GM13977 (cell line): ENCODE measurements around the gene ELFN1.

Source experiments
- DNase-seq: peaks from one replicate; pipeline ENCODE4 v3.0.0; 2012; ENCODE audit warnings: low spot score
- in situ Hi-C: fragments of 300-500 bp; cut with MboI; formaldehyde crosslinking; loops from one replicate; pipeline ENCODE4 v1.12.0; 2022; ENCODE audit warnings: low sequenced_read_pairs, low pct_unique_long_range_greater_than_20kb, mixed read lengths, inconsistent platforms; ENCODE audit not compliant: unreplicated experiment
- TF ChIP-seq, protein P1 (sequence below): IDR thresholded peaks from 2 replicates; pipeline ENCODE4 v1.5.1; 2012; ENCODE audit warnings: mild to moderate bottlenecking, control low read depth; ENCODE audit not compliant: insufficient read depth; ENCODE audit errors: extremely low read depth, missing control alignments

The ELFN1 gene

DNA sequence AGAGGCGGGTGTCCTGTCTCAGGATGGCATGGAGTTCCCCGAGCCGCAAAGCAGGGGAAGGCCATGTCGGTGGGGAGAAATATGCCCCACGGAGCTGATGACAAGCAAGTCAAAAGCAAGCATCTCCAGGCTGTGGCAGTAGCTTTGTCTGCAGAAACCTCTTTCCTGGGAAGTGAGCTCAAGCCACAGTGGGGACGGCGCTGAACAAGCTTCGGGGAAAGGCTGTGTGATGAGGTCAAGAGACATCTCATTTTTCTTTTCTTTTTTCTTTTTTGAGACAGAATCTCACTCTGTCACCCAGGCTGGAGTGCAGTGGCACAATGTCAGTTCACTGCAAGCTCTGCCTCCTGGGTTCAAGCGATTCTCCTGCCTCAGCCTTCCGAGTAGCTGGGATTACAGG lies 62.6 kb downstream of the ELFN1 start:
- no peak for DNase-seq
- TF ChIP-seq, protein P1, sequence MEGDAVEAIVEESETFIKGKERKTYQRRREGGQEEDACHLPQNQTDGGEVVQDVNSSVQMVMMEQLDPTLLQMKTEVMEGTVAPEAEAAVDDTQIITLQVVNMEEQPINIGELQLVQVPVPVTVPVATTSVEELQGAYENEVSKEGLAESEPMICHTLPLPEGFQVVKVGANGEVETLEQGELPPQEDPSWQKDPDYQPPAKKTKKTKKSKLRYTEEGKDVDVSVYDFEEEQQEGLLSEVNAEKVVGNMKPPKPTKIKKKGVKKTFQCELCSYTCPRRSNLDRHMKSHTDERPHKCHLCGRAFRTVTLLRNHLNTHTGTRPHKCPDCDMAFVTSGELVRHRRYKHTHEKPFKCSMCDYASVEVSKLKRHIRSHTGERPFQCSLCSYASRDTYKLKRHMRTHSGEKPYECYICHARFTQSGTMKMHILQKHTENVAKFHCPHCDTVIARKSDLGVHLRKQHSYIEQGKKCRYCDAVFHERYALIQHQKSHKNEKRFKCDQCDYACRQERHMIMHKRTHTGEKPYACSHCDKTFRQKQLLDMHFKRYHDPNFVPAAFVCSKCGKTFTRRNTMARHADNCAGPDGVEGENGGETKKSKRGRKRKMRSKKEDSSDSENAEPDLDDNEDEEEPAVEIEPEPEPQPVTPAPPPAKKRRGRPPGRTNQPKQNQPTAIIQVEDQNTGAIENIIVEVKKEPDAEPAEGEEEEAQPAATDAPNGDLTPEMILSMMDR: no peak
- in situ Hi-C loops: no loop called here

DNA sequence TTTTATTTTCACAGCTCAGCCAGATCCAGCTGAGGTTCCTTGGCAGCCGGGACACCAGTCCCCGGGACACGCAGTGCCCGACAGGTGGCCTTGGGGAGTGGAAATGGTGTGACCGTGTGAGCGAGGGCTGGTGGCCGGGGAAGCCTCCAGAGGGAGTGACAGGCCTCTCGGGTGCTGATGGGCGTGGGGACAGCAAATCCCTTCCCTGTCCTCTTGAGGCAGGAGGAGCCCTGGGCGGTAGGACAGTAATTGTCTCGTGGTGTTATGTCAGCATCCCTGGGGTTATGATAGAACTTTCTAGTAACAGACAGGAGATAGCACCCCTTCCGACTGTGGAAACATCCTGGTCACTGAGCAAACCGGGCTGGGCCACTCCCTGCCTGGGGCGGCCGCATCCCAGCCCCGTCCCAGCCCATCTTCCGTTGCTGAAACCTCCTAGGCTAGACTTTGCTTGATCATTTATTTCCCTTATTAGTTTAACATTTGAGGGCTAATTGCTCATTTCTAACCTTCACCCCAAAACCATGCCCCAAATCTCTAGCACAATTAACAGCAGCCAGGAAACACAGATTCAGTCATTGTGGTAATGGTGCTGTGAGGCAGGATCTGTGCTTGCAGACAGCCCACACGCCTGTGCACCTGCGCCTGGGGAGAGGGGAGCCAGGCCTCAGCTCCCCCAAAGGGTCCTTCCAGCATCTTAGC lies 63.3 kb downstream of the ELFN1 start:
- in situ Hi-C loops: no loop called here
- no peak for DNase-seq
- TF ChIP-seq, protein P1: no peak

DNA sequence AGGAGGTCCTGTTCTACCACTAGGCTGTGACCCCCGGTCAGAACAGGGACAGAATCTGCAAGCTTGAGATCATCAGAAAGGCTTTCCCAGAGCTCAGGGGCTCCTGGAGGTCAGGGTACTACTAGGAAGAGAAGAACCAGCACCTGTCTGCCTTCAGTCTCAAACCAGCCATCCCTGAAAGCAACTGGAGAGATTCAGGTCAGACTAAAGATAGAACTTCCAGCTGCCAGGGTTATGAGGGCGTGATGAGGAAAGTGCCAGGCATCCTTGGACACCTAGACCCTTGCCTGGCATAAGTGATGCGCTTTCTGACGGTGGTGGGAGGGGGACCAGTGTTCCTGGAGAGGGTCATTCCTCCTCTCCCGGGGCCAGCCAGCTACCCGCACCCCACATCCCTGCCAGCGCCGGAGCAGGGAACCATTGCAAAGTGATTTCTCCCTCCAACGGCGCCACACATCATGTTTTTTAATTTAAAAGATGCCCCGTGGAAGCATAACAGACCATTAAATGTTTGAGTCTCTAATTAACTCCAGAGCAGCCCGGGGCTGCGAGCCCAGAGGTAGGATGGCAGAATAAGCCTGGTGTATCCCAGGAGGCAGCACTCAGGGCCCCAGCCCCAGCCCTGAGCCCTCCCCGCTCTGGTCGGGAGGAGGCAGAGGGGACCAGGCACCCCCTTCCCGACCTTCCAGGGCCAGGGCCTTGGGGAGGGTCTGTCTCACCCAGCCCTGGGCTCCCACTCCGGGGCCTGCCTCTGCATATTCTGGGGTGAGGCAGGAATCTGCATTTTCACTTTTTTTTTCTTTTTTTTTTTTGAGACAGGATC lies 64.0 kb downstream of the ELFN1 start:
- no peak for DNase-seq
- in situ Hi-C loops: no loop called here
- TF ChIP-seq, protein P1: no peak

DNA sequence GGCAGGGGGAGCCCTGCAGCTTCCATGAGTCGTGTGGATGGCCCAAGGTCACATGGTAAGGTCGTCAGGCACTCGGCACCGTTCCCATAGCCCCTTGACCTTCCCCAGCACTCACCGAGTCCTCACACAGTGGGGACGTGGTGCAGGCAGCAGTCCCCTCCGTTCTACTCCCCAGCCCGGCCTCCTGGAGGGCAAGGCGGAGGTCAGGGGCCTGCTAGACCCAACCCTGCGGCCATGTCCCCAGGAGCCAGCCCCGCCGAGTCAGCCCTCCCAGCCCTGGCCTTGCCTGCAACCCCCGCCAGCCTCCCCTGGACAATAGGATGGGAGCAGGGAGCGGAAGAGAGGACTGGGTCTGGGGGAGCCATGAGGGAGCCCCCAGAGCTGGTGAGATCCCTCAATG lies 65.2 kb downstream of the ELFN1 start:
- DNase-seq: no peak
- TF ChIP-seq, protein P1: no peak
- in situ Hi-C loops: no loop called here

DNA sequence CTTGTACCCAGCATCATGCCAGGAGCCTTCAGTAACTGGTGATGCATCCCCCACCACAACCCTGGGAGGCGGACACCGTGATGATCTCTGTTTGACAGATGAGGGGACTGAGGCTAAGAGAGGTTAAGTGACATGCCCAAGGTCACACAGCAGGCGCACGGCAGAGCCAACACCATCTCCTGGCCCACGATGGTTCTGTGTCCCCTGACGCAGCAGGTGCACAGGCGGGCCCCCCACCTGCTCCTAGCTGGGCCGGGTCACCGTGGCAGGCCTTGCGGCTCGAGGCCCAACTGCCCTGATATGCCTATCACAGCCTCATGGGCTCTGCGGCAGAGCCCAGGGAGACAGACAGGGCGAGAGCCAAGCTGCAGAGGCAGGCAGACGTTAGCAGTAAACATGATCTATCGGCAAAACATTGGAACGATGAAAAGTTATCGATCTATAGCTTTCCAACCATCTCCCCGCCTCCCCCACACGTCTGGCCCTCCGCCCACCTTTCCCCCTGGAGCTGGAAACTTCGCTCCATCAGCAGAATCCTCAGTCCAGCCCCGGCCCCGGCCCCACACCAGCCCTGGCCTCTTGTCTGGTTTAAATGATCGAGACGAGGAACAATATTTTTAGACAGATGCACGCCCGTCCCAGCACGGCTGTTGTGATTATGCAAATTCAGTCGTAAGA lies 65.9 kb downstream of the ELFN1 start:
- TF ChIP-seq, protein P1: no peak
- in situ Hi-C loops: no loop called here
- no peak for DNase-seq

DNA sequence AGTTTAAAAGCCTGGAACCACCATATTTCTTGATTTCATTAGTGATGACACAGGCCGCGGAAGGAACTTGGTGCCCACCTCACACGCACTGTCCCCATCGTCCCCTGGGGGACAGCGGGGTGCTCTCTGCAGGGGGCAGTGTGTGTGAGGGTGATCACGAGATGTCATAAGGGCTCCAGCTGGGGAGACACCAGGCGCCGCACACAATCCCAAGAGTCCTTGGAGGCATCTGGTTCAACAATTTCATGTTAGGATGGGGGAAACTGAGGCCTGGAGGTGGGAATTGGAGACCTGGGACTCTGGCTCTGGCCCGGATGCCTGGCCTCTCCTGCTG lies 66.4 kb downstream of the ELFN1 start:
- TF ChIP-seq, protein P1: no peak
- in situ Hi-C loops: no loop called here
- no peak for DNase-seq
